Glutamatergic neuron (in vitro differentiated cells): ENCODE results near the gene CDH4. TPM values are rescaled to one million over a fixed set of nuclear protein-coding genes. Genes with fewer than 3 reads are reported as not detected.

Source experiments
- DNase-seq: peaks from one replicate; pipeline ENCODE4 v3.0.0; 2022
- H3K27ac Mint-ChIP-seq: one replicate; pipeline ENCODE4 v1.8.0; 2020; ENCODE audit warnings: mild to moderate bottlenecking, mixed read lengths, inconsistent platforms; ENCODE audit not compliant: unreplicated experiment
- H3K27me3 Mint-ChIP-seq: one replicate; pipeline ENCODE4 v1.8.0; 2020; ENCODE audit warnings: mild to moderate bottlenecking, moderate library complexity, mixed read lengths, inconsistent platforms; ENCODE audit not compliant: unreplicated experiment
- H3K36me3 Mint-ChIP-seq: one replicate; pipeline ENCODE4 v1.8.0; 2020; ENCODE audit warnings: mild to moderate bottlenecking, mixed read lengths, inconsistent platforms; ENCODE audit not compliant: unreplicated experiment
- H3K4me1 Mint-ChIP-seq: one replicate; pipeline ENCODE4 v1.8.0; 2020; ENCODE audit warnings: mild to moderate bottlenecking, low read depth, mixed read lengths, inconsistent platforms; ENCODE audit not compliant: unreplicated experiment
- H3K4me3 Mint-ChIP-seq: one replicate; pipeline ENCODE4 v1.8.0; 2020; ENCODE audit warnings: mild to moderate bottlenecking, mixed read lengths, inconsistent platforms; ENCODE audit not compliant: unreplicated experiment
- H3K9me3 Mint-ChIP-seq: one replicate; pipeline ENCODE4 v1.8.0; 2020; ENCODE audit warnings: mild to moderate bottlenecking, moderate library complexity, mixed read lengths, inconsistent platforms; ENCODE audit not compliant: unreplicated experiment
- total RNA-seq: library from RNA; stranded (reverse); fragmentation: NEBNext Ultra II Directional; extraction: Animal tissue kit (Norgen Biotek cat#: 25700); gene quantifications from one replicate; pipeline ENCODE4 v1.2.1, GENCODE V29; 2021; ENCODE audit not compliant: unreplicated experiment
- TF ChIP-seq, protein P1 (sequence below): fragments of 200-600 bp; sonication (generic); IDR thresholded peaks from one replicate; pipeline ENCODE4 v1.5.0; 2021; ENCODE audit not compliant: partially characterized antibody, unreplicated experiment

CDH4 gene
- total RNA-seq, 1 donor from 2014 or later, result 1.2 TPM

DNA sequence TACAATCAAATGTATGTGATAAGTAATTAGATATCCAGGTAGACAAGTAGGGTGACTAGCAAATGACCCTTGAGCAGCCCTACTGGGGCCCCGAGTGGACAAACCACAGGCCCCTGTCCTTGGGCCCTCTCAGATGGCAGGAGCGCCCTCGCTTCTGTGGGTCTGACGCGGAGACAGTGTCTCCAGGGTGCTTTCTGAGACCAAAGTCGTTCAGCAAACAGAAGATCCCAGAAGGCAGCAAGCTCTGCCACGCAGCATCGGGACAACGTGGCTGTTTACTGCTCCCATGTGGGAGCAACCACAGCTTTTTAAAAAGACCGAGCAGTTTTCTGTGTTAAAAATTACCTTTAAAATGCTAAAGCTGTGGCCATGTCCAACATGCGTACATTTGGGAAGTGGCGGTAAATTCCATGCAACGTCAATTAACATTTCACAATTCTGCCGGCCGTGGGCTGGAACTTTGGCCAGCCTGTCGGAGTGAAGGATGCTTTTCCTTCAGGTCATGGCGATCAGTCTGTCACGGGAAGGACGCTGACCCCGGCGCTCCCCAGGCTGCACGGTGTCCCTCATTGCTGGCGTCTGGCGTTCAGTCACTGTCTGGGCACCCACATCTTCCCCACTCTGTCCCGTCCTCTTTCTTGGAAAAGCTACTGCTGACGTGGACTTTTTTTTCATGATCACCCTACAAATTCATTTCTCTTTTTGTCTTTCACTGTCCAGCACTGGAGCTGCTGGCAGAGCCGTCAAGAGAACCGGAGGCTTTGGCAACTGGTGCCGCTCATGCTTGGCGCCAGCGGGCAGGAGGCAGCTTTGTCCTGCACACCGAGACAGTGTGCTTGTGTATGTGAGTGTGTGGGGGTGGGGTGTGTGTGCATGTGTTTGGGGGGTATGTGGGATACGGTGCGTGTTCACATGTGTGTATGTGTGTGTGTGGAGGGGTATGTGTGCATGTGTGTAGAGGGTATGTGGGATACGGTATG lies 293.1 kb downstream of the CDH4 start:
- Mint-ChIP-seq H3K27ac (no peak overlapping the region), H3K9me3 (peaks cover 3% of the 10 kb centered on the region), H3K4me1 (no peaks in the 10 kb centered on the region), H3K27me3 (peaks cover 7% of the 10 kb centered on the region), H3K4me3 (no peak overlapping the region), H3K36me3 (no peaks in the 10 kb centered on the region)
- TF ChIP-seq, protein P1, sequence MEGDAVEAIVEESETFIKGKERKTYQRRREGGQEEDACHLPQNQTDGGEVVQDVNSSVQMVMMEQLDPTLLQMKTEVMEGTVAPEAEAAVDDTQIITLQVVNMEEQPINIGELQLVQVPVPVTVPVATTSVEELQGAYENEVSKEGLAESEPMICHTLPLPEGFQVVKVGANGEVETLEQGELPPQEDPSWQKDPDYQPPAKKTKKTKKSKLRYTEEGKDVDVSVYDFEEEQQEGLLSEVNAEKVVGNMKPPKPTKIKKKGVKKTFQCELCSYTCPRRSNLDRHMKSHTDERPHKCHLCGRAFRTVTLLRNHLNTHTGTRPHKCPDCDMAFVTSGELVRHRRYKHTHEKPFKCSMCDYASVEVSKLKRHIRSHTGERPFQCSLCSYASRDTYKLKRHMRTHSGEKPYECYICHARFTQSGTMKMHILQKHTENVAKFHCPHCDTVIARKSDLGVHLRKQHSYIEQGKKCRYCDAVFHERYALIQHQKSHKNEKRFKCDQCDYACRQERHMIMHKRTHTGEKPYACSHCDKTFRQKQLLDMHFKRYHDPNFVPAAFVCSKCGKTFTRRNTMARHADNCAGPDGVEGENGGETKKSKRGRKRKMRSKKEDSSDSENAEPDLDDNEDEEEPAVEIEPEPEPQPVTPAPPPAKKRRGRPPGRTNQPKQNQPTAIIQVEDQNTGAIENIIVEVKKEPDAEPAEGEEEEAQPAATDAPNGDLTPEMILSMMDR, result no peak
- DNase-seq, result no peak

DNA sequence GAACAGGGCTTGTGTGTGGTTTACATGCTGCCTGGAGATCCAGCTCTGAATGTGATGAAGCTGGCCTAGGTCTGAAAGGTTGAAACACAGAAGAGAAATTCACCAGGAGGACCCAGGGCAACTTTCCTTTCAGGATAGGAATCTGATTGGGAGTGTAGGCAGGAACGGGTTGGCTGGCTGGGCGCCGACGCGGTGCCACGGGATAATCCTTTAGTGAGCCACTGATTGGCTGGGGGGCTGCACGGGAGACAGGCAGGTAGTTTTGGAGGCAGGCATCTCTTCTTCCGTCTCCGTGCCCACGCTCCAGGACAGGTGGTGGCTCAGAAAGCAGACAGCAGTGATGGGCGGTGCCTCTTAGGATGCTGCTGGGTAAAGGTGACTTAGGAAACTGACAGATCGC lies 294.6 kb downstream of the CDH4 start:
- H3K4me1 Mint-ChIP-seq, result no peaks in the 10 kb centered on the region
- H3K27me3 Mint-ChIP-seq, result peaks cover 8% of the 10 kb centered on the region
- peaks cover 7% of the 10 kb centered on the region for H3K36me3 Mint-ChIP-seq
- TF ChIP-seq, protein P1, result no peak
- H3K4me3 Mint-ChIP-seq, result no peak overlapping the region
- DNase-seq, result no peak
- H3K9me3 Mint-ChIP-seq, result peaks cover 8% of the 10 kb centered on the region
- H3K27ac Mint-ChIP-seq, result no peak overlapping the region

DNA sequence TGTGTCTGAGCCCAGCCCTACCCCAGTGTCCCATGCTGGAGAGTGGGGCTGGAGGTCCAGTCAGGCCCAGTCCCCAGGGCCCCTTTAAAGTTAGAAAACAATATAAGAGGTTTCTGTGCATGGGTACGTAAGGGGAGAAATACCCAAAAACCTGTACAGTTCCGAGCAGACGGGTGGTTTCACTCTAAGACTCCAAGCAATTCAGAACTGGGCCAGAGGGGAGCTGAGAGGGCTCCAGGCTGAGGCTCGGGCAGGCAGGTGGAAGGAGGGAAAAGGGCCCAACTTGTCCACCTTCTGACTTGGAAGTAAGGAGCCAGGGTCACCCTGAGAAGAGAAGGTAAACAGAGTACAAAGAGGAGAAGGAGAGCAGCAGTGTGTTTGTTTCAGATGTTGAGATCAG lies 296.0 kb downstream of the CDH4 start:
- H3K4me3 Mint-ChIP-seq, result no peak overlapping the region
- peaks cover 11% of the 10 kb centered on the region for H3K36me3 Mint-ChIP-seq
- TF ChIP-seq, protein P1, result no peak
- H3K27ac Mint-ChIP-seq, result no peak overlapping the region
- no peak for DNase-seq
- no peaks in the 10 kb centered on the region for H3K4me1 Mint-ChIP-seq
- peaks cover 7% of the 10 kb centered on the region for H3K27me3 Mint-ChIP-seq
- peaks cover 8% of the 10 kb centered on the region for H3K9me3 Mint-ChIP-seq

DNA sequence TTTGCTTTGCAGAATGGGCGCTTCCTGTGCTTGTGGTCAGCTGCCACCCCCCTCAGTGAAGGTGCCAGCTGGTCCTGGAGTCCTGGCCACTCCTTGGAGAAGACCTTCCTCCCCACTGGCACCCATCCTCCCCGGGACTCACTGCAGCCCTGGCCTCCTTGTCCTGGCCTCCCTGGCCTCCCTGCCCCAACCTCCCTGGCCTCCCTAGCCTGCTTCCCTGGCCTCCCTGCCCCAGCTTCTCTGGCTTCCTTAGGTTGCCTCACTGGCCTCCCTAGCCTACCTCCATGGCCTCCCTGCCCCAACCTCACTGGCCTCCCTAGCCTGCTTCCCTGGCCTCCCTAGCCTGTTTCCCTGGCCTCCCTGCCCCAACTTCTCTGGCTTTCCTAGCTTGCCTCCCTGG lies 297.8 kb downstream of the CDH4 start:
- Mint-ChIP-seq H3K4me3 (no peak overlapping the region), H3K27ac (no peak overlapping the region), H3K27me3 (peaks cover 5% of the 10 kb centered on the region), H3K9me3 (peaks cover 8% of the 10 kb centered on the region), H3K36me3 (peaks cover 11% of the 10 kb centered on the region), H3K4me1 (no peaks in the 10 kb centered on the region)
- TF ChIP-seq, protein P1, result no peak
- no peak for DNase-seq

DNA sequence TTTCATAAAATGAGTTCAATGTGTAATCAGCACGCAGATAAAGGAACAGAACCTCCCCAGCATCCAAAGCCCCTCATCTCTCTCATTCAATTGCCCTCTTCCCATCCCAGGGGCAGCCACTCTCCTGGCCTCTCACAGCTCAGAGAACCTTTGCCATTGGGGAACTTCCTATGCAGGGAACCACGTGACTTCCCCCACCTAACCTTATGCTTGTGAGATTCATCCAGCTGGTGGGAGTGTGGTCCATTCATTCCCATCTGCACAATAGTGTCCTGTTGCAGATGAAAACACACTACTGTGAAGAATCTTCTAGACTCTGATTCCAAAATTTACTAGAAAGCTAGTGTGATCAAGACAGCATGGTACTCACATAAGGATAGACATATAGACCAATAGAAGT lies 299.3 kb downstream of the CDH4 start:
- H3K4me3 Mint-ChIP-seq, result no peak overlapping the region
- TF ChIP-seq, protein P1, result no peak
- H3K27me3 Mint-ChIP-seq, result peaks cover 2% of the 10 kb centered on the region
- DNase-seq, result no peak
- no peak overlapping the region for H3K27ac Mint-ChIP-seq
- H3K4me1 Mint-ChIP-seq, result no peaks in the 10 kb centered on the region
- peaks cover 11% of the 10 kb centered on the region for H3K9me3 Mint-ChIP-seq
- peaks cover 11% of the 10 kb centered on the region for H3K36me3 Mint-ChIP-seq
